ENCODE measurements around the gene PBX3. TPM values are rescaled to one million over a fixed set of nuclear protein-coding genes. Genes with fewer than 3 reads are reported as not detected.

The PBX3 gene
- total and polyA plus RNA-seq, 8 donors: 36.3 to 53.6 (median 42.8) TPM

GRCh38 chr9:125922854-125923253 is 175.7 kb downstream of the PBX3 start:
- no peak for TF ChIP-seq CTCF (IDR thresholded peaks at IDR 0.05)
- Histone ChIP-seq H3K4me3 (no peak overlapping the region), H3K4me1 (no peaks in the 10 kb centered on the region), H3K27ac (no peak overlapping the region), H3K9me3 (no peaks in the 10 kb centered on the region), H3K27me3 (no peaks in the 10 kb centered on the region), H3K36me3 (peaks cover 0 to 3% of the 10 kb centered on the region in 2 donors)
- ATAC-seq: no peak
- no peak for DNase-seq
- intact Hi-C loops (cut with DNase I): no loop called here

- intact Hi-C loops (cut with DNase I): no loop called here
- DNase-seq: no peak
- no peak for TF ChIP-seq CTCF (IDR thresholded peaks at IDR 0.05)
- Histone ChIP-seq H3K4me1 (no peaks in the 10 kb centered on the region), H3K9me3 (no peaks in the 10 kb centered on the region), H3K27me3 (no peaks in the 10 kb centered on the region), H3K36me3 (peaks cover 0 to 3% of the 10 kb centered on the region in 2 donors), H3K27ac (no peak overlapping the region), H3K4me3 (no peak overlapping the region)
- no peak for ATAC-seq
Measured at GRCh38 chr9:125924351-125924750, 177.2 kb downstream of the PBX3 start.

GRCh38 chr9:125926936-125927335 is 179.8 kb downstream of the PBX3 start:
- Histone ChIP-seq H3K4me3 (no peak overlapping the region), H3K4me1 (no peaks in the 10 kb centered on the region), H3K27me3 (no peaks in the 10 kb centered on the region), H3K9me3 (no peaks in the 10 kb centered on the region), H3K36me3 (peaks cover 0 to 3% of the 10 kb centered on the region in 2 donors), H3K27ac (no peak overlapping the region)
- no peak for TF ChIP-seq CTCF (IDR thresholded peaks at IDR 0.05)
- ATAC-seq (no peak), DNase-seq (no peak)
- intact Hi-C loops (cut with DNase I): no loop called here

- Histone ChIP-seq H3K36me3 (no peaks in the 10 kb centered on the region), H3K27ac (no peak overlapping the region), H3K4me1 (no peaks in the 10 kb centered on the region), H3K9me3 (no peaks in the 10 kb centered on the region), H3K4me3 (no peak overlapping the region), H3K27me3 (no peaks in the 10 kb centered on the region)
- ATAC-seq (no peak), DNase-seq (no peak)
- intact Hi-C loops (cut with DNase I): no loop called here
- no peak for TF ChIP-seq CTCF (IDR thresholded peaks at IDR 0.05)
Measured at GRCh38 chr9:125929846-125930245, 182.7 kb downstream of the PBX3 start.

- Histone ChIP-seq H3K4me3 (no peak overlapping the region), H3K36me3 (peaks cover 0 to 11% of the 10 kb centered on the region in 2 donors), H3K9me3 (no peaks in the 10 kb centered on the region), H3K27me3 (no peaks in the 10 kb centered on the region), H3K27ac (no peak overlapping the region), H3K4me1 (no peaks in the 10 kb centered on the region)
- DNase-seq (no peak), ATAC-seq (no peak)
- intact Hi-C loops (cut with DNase I): no loop called here
- TF ChIP-seq CTCF (IDR thresholded peaks at IDR 0.05): no peak
Measured at GRCh38 chr9:125931211-125931610, 184.0 kb downstream of the PBX3 start.

All from left lung (tissue), 10 donors.